Hematopoietic multipotent progenitor cell treated with erythropoietin and hydrocortisone succinate and interleukin-3 and kit ligand, for 8 days (in vitro differentiated cells): ENCODE results near the gene RGS14.
"Not testable (repeated sequence)": the region's sequence is repeated elsewhere in the genome, so short reads cannot be mapped to it uniquely, and the experiment has no call there.

Experiments used
- DNase-seq: peaks from one replicate; pipeline ENCODE4 v3.0.0-alpha.2; 2015

Gene RGS14

GRCh38 chr5:177365845-177366527 is 8.3 kb downstream of the RGS14 start:
- no peak for DNase-seq

GRCh38 chr5:177366528-177367322 is 9.0 kb downstream of the RGS14 start:
- DNase-seq: peak; percentile 69

- DNase-seq: no peak
Observed at GRCh38 chr5:177367323-177367848, 9.7 kb downstream of the RGS14 start.

DNA sequence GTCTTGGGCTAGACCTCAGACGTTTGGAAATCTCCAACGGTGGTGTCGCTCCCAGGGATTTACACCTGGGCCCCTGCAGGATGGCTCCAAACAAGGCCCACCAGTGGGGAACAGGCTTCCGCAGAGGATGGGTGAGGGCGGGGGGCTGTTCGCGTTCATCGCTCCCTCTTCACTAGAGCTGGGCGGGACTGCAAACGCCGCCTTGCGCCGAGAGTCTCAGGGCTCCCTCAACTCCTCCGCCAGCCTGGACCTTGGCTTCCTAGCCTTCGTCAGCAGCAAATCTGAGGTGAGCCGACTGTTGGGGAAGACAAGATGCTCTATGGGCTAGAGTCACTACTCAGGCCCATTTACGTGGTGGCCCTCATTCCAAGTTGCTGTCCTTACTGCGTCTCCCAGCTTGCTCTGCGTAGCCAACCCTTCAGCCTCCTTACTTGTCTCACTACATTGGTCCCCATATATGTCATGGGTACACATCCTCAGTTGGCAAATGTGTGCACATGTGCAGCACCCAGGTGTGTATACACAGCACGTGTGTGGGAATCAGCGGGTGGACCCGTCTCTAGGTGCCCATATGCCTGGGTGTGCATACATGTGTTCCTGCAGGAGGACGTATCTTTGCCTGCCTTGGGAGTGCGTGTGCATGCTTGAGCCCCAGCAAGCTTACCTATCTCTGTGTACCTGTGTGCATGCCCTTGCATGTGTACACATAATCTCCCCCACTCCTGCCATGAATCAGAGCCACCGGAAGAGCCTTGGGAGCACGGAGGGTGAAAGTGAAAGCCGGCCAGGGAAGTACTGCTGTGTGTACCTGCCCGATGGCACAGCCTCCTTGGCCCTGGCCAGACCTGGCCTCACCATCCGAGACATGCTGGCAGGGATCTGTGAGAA is 10.5 kb downstream of the RGS14 start:
- DNase-seq: no peak

- DNase-seq: peak; percentile 60
Observed at GRCh38 chr5:177368869-177369644, 11.3 kb downstream of the RGS14 start.

GRCh38 chr5:177369645-177370440 is 12.1 kb downstream of the RGS14 start:
- DNase-seq: peak; percentile 27

- peak; percentile 86 for DNase-seq
Observed at GRCh38 chr5:177370488-177371119, 12.9 kb downstream of the RGS14 start.

- DNase-seq: no peak
Observed at GRCh38 chr5:177371120-177372033, 13.7 kb downstream of the RGS14 start.

GRCh38 chr5:177372034-177372896 is 14.5 kb downstream of the RGS14 start:
- no peak for DNase-seq

DNA sequence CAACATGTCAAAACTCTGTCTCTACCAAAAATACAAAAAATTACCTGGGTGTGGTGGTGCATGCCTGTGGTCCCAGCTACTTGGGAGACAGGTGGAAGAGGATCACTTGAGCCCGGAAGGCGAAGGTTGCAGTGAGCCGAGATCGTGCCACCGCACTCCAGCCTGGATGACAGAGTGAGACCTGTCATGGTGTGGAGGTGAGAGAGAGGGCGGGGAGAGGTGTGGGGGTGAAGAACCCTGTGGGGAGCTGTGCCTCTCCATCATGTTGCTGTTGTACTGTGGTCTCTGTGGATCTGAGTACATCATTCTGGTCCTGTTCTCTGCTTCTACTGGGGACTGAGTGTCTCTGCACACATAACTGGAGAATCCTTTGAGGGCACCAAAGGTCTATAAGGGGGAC is 15.2 kb downstream of the RGS14 start:
- DNase-seq: no peak

GRCh38 chr5:177373806-177374205 is 16.1 kb downstream of the RGS14 start:
- DNase-seq: no peak

DNA sequence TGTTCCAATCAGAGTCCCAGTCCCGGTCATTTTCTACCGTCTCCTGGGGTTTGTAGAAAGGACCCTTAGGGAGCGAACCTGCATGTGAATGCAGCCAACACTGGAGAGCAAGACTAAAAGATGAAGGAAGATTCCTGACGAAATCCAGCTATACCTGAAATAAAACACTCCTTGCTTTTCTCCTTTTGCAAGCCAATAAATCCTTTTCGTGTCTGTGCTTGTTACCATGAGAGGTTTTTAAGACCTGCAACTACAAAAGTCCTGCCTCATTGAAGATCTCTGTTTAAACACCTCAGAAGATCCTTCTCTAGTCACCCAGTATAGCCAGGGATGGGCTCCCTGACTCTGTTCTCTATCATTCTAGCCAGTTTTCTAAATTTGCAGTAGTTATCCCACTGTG is 16.5 kb downstream of the RGS14 start:
- no peak for DNase-seq

DNA sequence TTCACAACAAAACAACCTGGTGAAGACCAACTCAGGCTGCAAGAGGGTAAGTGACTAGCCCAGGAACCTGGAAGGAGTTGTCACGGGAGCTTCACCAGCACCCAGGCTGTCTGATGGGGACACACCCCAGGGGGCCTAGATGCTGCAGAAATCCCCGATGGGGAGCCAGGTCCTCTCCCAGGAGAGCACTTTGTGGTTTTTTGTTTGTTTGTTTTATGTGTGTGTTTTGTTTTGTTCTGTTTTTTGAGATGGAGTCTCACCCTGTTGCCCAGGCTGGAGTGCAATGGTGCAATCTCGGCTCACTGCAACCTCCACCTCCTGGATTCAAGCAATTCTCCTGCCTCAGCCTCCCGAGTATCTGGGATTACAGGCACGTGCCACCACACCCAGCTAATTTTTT is 17.8 kb downstream of the RGS14 start:
- DNase-seq: not testable (repeated sequence)

- DNase-seq: no peak
Observed at GRCh38 chr5:177376107-177376506, 18.4 kb downstream of the RGS14 start.

- DNase-seq: no peak
Observed at GRCh38 chr5:177377851-177378776, 20.4 kb downstream of the RGS14 start.

- peak; percentile 78 for DNase-seq
Observed at GRCh38 chr5:177378884-177379883, 21.5 kb downstream of the RGS14 start.
